ENCODE data around the gene PHF21B.

- TF ChIP-seq CTCF (IDR thresholded peaks at IDR 0.05; ENCODE audit: low read length) (no peak), EZH2 (IDR thresholded peaks at IDR 0.05; ENCODE audit: borderline replicate concordance, low read length) (no peak)
These were observed 72.6 kb downstream of the PHF21B start for GRCh38 chr22:44937216-44937615.
